Measurements from ENCODE around the gene TNRC18.
A peak's percentile ranks its signal among the peaks of the same experiment; 100 is the strongest.
"Not testable (repeated sequence)": the region's sequence is repeated elsewhere in the genome, so short reads cannot be mapped to it uniquely, and the experiment has no call there.

TNRC18 gene

GRCh38 chr7:5360971-5361370 lies 62.7 kb downstream of the TNRC18 start:
- no peak for ATAC-seq (replicated peaks)
- Mint-ChIP-seq H3K27ac (peak overlapping the region; percentile 29 to 76), H3K4me3 (no peak overlapping the region), H3K9me3 (no peaks in the 10 kb centered on the region), H3K27me3 (no peaks in the 10 kb centered on the region), H3K36me3 (ENCODE audit: insufficient read depth) (peaks cover 55% of the 10 kb centered on the region), H3K4me1 (ENCODE audit: low read depth in 2 of 2) (peaks cover 9 to 14% of the 10 kb centered on the region in 2 donors)
- no peak for DNase-seq

GRCh38 chr7:5360451-5360850 lies 63.2 kb downstream of the TNRC18 start:
- no peak overlapping the region for H3K4me3 Mint-ChIP-seq
- peaks cover 59% of the 10 kb centered on the region for H3K36me3 Mint-ChIP-seq (ENCODE audit: insufficient read depth)
- H3K27me3 Mint-ChIP-seq: no peaks in the 10 kb centered on the region
- H3K9me3 Mint-ChIP-seq: no peaks in the 10 kb centered on the region
- peak overlapping the region; percentile 29 to 76 for H3K27ac Mint-ChIP-seq
- ATAC-seq (replicated peaks) (no peak), DNase-seq (no peak)
- H3K4me1 Mint-ChIP-seq (ENCODE audit: low read depth in 2 of 2): peaks cover 9 to 17% of the 10 kb centered on the region in 2 donors

DNA sequence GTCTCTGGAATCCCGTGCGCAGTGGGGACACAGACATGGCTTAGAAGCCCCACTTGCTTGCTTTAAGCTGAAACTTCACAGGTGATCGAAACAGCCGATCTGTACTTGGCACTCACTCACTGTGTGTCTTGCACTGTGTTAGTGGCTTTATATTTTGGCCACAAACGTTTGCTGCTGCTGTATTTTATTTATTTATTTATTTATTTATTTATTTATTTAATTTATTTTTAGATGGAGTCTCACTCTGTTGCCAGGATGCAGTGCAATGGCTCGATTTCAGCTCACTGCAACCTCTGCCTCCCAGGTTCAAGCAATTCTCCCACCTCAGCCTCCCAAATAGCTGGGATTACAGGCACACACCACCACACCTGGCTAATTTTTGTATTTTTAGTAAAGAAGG lies 63.6 kb downstream of the TNRC18 start:
- Mint-ChIP-seq H3K4me1 (ENCODE audit: low read depth in 2 of 2) (peaks cover 11 to 21% of the 10 kb centered on the region in 2 donors), H3K36me3 (ENCODE audit: insufficient read depth) (peaks cover 60% of the 10 kb centered on the region)
- H3K27ac Mint-ChIP-seq; H3K27me3 Mint-ChIP-seq; H3K4me3 Mint-ChIP-seq; ATAC-seq (replicated peaks); DNase-seq; H3K9me3 Mint-ChIP-seq: not testable (repeated sequence)

DNA sequence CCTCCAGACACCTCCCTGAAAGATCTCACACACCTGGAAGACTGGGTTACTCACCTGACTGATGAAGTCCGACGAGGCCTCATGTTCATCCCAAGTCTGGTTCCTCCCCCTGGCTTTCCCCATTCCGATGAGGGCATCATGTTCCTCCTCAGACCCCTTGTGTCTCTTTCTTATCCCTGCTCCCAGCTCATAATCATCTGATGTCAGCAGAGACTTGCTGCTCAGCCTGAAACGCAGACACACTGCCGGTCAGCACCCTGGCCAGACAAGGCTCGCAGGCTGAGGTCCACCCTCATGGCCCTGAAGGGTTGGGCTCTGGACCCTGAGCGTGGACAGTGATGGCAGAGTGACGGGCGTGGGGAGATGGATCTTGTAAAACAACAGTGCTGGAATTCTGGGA lies 64.3 kb downstream of the TNRC18 start:
- peak overlapping the region in 1 of 2 donors; percentile 88 for H3K27ac Mint-ChIP-seq
- peaks cover 63% of the 10 kb centered on the region for H3K36me3 Mint-ChIP-seq (ENCODE audit: insufficient read depth)
- no peaks in the 10 kb centered on the region for H3K9me3 Mint-ChIP-seq
- no peak overlapping the region for H3K4me3 Mint-ChIP-seq
- ATAC-seq (replicated peaks) (no peak), DNase-seq (no peak)
- H3K4me1 Mint-ChIP-seq (ENCODE audit: low read depth in 2 of 2): peaks cover 18 to 28% of the 10 kb centered on the region in 2 donors
- no peaks in the 10 kb centered on the region for H3K27me3 Mint-ChIP-seq

GRCh38 chr7:5357951-5358350 lies 65.7 kb downstream of the TNRC18 start:
- no peak overlapping the region for H3K4me3 Mint-ChIP-seq
- H3K4me1 Mint-ChIP-seq (ENCODE audit: low read depth in 2 of 2): peaks cover 19 to 26% of the 10 kb centered on the region in 2 donors
- H3K27me3 Mint-ChIP-seq: no peaks in the 10 kb centered on the region
- peak overlapping the region; percentile 82 to 88 for H3K27ac Mint-ChIP-seq
- ATAC-seq (replicated peaks) (no peak), DNase-seq (no peak)
- H3K36me3 Mint-ChIP-seq (ENCODE audit: insufficient read depth): peaks cover 68% of the 10 kb centered on the region
- no peaks in the 10 kb centered on the region for H3K9me3 Mint-ChIP-seq

DNA sequence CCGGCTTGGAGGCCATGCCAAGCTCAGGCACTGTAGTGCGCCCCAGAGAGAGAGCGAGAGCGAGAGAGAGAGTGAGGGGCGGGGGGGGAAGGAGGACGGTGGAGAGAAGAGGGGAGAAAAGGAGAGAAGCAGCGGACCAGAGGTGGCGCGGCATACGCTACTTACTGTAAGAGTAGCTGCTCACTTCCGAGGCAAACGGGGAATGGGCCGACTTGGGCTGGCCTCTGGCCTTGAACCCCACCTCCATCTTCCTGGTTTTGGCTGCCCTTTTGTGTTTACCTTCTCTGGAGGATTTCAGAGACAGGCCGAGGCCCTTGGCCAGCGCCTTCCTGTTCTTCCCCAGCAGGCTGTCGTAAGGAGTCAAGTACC lies 66.9 kb downstream of the TNRC18 start:
- Mint-ChIP-seq H3K4me1 (ENCODE audit: low read depth in 2 of 2) (peaks cover 19 to 31% of the 10 kb centered on the region in 2 donors), H3K9me3 (no peaks in the 10 kb centered on the region), H3K27ac (peak overlapping the region; percentile 41 to 56), H3K27me3 (no peaks in the 10 kb centered on the region), H3K4me3 (no peak overlapping the region), H3K36me3 (ENCODE audit: insufficient read depth) (peaks cover 73% of the 10 kb centered on the region)
- ATAC-seq (replicated peaks): no peak
- DNase-seq: no peak

- DNase-seq: no peak
- Mint-ChIP-seq H3K9me3 (no peaks in the 10 kb centered on the region), H3K4me1 (ENCODE audit: low read depth in 2 of 2) (peaks cover 19 to 31% of the 10 kb centered on the region in 2 donors), H3K27me3 (no peaks in the 10 kb centered on the region), H3K36me3 (ENCODE audit: insufficient read depth) (peaks cover 69% of the 10 kb centered on the region), H3K27ac (peak overlapping the region; percentile 71 to 89), H3K4me3 (peak overlapping the region in 1 of 2 donors; percentile 48)
- no peak for ATAC-seq (replicated peaks)
Measured at GRCh38 chr7:5354460-5355232, 69.0 kb downstream of the TNRC18 start.

GRCh38 chr7:5352440-5353010 lies 71.1 kb downstream of the TNRC18 start:
- DNase-seq (no peak), ATAC-seq (replicated peaks) (no peak)
- Mint-ChIP-seq H3K9me3 (no peaks in the 10 kb centered on the region), H3K36me3 (ENCODE audit: insufficient read depth) (peaks cover 66% of the 10 kb centered on the region), H3K27ac (no peak overlapping the region), H3K27me3 (no peaks in the 10 kb centered on the region), H3K4me1 (ENCODE audit: low read depth in 2 of 2) (peaks cover 19 to 29% of the 10 kb centered on the region in 2 donors), H3K4me3 (no peak overlapping the region)

GRCh38 chr7:5351507-5352265 lies 71.9 kb downstream of the TNRC18 start:
- ATAC-seq (replicated peaks): no peak
- no peak for DNase-seq
- H3K36me3 Mint-ChIP-seq (ENCODE audit: insufficient read depth): peaks cover 59% of the 10 kb centered on the region
- H3K4me1 Mint-ChIP-seq (ENCODE audit: low read depth in 2 of 2): peaks cover 19 to 29% of the 10 kb centered on the region in 2 donors
- H3K27ac Mint-ChIP-seq: no peak overlapping the region
- H3K9me3 Mint-ChIP-seq: no peaks in the 10 kb centered on the region
- H3K27me3 Mint-ChIP-seq: no peaks in the 10 kb centered on the region
- no peak overlapping the region for H3K4me3 Mint-ChIP-seq

- Mint-ChIP-seq H3K27me3 (no peaks in the 10 kb centered on the region), H3K4me3 (no peak overlapping the region), H3K36me3 (ENCODE audit: insufficient read depth) (peaks cover 59% of the 10 kb centered on the region), H3K9me3 (no peaks in the 10 kb centered on the region), H3K4me1 (ENCODE audit: low read depth in 2 of 2) (peaks cover 15 to 26% of the 10 kb centered on the region in 2 donors), H3K27ac (no peak overlapping the region)
- DNase-seq (no peak), ATAC-seq (replicated peaks) (no peak)
Measured at GRCh38 chr7:5350600-5351385, 72.8 kb downstream of the TNRC18 start.

GRCh38 chr7:5350174-5350463 lies 73.5 kb downstream of the TNRC18 start:
- H3K9me3 Mint-ChIP-seq: no peaks in the 10 kb centered on the region
- ATAC-seq (replicated peaks) (no peak), DNase-seq (no peak)
- H3K4me3 Mint-ChIP-seq: no peak overlapping the region
- peaks cover 14 to 20% of the 10 kb centered on the region in 2 donors for H3K4me1 Mint-ChIP-seq (ENCODE audit: low read depth in 2 of 2)
- H3K36me3 Mint-ChIP-seq (ENCODE audit: insufficient read depth): peaks cover 55% of the 10 kb centered on the region
- H3K27ac Mint-ChIP-seq: no peak overlapping the region
- no peaks in the 10 kb centered on the region for H3K27me3 Mint-ChIP-seq

DNA sequence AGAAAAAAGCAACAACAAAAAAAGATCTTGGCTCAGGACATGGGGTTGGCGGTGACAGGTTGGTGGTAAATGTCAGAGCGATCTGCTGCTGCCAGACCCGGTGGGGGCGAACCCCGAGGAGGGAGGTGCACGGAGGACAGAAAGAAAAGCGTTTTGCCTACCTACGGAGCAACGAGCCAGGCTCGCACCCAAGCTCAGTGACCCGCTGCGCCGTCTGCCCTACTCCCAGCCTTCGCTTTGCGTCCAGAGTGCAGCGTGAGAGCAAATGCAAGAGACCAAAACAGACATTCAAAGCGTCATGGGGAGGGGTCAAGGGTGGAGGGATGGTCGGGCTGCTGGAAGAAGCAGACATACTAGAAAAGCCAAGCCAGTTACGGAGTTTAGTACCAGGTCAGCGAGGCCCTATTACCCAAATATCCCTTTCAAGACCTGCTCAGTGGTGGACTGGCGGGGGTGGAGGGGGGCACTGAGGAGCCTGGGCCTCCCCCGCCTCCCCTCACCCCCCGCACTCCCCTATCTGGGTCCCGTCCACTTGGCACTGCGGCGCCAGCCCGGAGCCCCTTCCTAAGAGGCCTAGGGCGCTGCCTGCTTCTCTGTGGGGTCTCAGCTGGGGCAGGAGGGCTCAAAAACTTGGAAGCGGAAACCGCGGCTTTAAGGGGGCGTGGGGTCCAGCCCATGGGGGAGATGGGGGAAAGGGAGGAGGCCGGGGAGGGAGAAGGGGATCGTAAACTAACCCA lies 74.0 kb downstream of the TNRC18 start:
- Mint-ChIP-seq H3K4me3 (no peak overlapping the region), H3K27me3 (no peaks in the 10 kb centered on the region), H3K36me3 (ENCODE audit: insufficient read depth) (peaks cover 54% of the 10 kb centered on the region), H3K4me1 (ENCODE audit: low read depth in 2 of 2) (peaks cover 9 to 15% of the 10 kb centered on the region in 2 donors), H3K27ac (peak overlapping the region in 1 of 2 donors; percentile 49), H3K9me3 (no peaks in the 10 kb centered on the region)
- DNase-seq (no peak), ATAC-seq (replicated peaks) (no peak)

DNA sequence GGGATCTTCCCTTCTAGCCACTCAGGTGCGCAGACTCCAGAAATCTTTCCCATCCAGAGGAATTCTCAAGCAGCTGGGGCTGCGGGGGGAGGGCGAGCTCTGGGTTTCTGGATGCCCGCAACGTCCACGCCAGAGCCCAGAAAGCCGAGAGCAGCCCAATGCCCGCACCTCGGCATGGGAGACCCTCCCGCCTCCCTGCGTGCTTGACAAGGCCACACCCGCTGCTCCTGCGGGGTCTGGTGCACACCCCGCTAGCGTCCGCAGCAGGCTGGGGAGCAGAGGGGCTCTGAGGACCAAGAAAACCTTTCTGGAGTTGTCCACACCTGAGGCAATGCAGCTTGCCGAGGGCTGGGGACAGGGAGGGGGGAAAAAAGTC lies 74.6 kb downstream of the TNRC18 start:
- Mint-ChIP-seq H3K27ac (no peak overlapping the region), H3K9me3 (peaks cover 0 to 5% of the 10 kb centered on the region in 2 donors), H3K27me3 (no peaks in the 10 kb centered on the region), H3K4me3 (no peak overlapping the region), H3K36me3 (ENCODE audit: insufficient read depth) (peaks cover 57% of the 10 kb centered on the region), H3K4me1 (ENCODE audit: low read depth in 2 of 2) (peaks cover 4 to 10% of the 10 kb centered on the region in 2 donors)
- DNase-seq (no peak), ATAC-seq (replicated peaks) (no peak)

All from effector memory CD8-positive, alpha-beta T cell (primary cell).